RPMI8226 (cell line): ENCODE results near the gene YPEL2.
A peak's percentile ranks its signal among the peaks of the same experiment; 100 is the strongest.
"Not testable (repeated sequence)": the region's sequence is repeated elsewhere in the genome, so short reads cannot be mapped to it uniquely, and the experiment has no call there.

Source experiments
- DNase-seq: peaks from one replicate; pipeline ENCODE4 v3.0.0-alpha.2; 2015

Gene YPEL2

GRCh38 chr17:59409336-59410048, 78.0 kb downstream of the YPEL2 start:
- DNase-seq = no peak

GRCh38 chr17:59410049-59410437, 78.6 kb downstream of the YPEL2 start:
- no peak for DNase-seq

- not testable (repeated sequence) for DNase-seq
Observed at GRCh38 chr17:59412431-59412830, 81.0 kb downstream of the YPEL2 start.

- DNase-seq = no peak
Observed at GRCh38 chr17:59413014-59413766, 81.7 kb downstream of the YPEL2 start.

- no peak for DNase-seq
Observed at GRCh38 chr17:59415397-59415796, 83.9 kb downstream of the YPEL2 start.

GRCh38 chr17:59416184-59416583, 84.7 kb downstream of the YPEL2 start:
- DNase-seq = no peak

- DNase-seq = no peak
Observed at GRCh38 chr17:59417452-59417851, 86.0 kb downstream of the YPEL2 start.

- no peak for DNase-seq
Observed at GRCh38 chr17:59418732-59419166, 87.3 kb downstream of the YPEL2 start.

- no peak for DNase-seq
Observed at GRCh38 chr17:59420901-59421300, 89.4 kb downstream of the YPEL2 start.

- DNase-seq = no peak
Observed at GRCh38 chr17:59421722-59422121, 90.3 kb downstream of the YPEL2 start.

GRCh38 chr17:59423137-59423724, 91.8 kb downstream of the YPEL2 start:
- DNase-seq = peak; percentile 85

GRCh38 chr17:59423903-59424302, 92.4 kb downstream of the YPEL2 start:
- peak; percentile 89 for DNase-seq

- peak; percentile 63 for DNase-seq
Observed at GRCh38 chr17:59424331-59424730, 92.9 kb downstream of the YPEL2 start.

GRCh38 chr17:59425085-59425931, 93.9 kb downstream of the YPEL2 start:
- peak; percentile 82 for DNase-seq

GRCh38 chr17:59426031-59426430, 94.6 kb downstream of the YPEL2 start:
- DNase-seq = no peak

GRCh38 chr17:59427425-59427921, 96.0 kb downstream of the YPEL2 start:
- no peak for DNase-seq

- no peak for DNase-seq
Observed at GRCh38 chr17:59427996-59428395, 96.5 kb downstream of the YPEL2 start.

GRCh38 chr17:59428916-59429485, 97.5 kb downstream of the YPEL2 start:
- DNase-seq = no peak

- DNase-seq = no peak
Observed at GRCh38 chr17:59431601-59432000, 100.1 kb downstream of the YPEL2 start.

- no peak for DNase-seq
Observed at GRCh38 chr17:59432657-59433056, 101.2 kb downstream of the YPEL2 start.

- no peak for DNase-seq
Observed at GRCh38 chr17:59433586-59433985, 102.1 kb downstream of the YPEL2 start.

GRCh38 chr17:59434429-59434828, 103.0 kb downstream of the YPEL2 start:
- no peak for DNase-seq
